RWPE2 (cell line): Measurements from ENCODE around the gene CIPC.

Experiments
- ATAC-seq: fragments of 200-7000 bp; cut with Tn5 transposase; 3 replicates; pipeline ENCODE4 v1.9.1; 2021; ENCODE audit warnings: low read depth
- DNase-seq: peaks from one replicate; pipeline ENCODE4 v3.0.0-alpha.2; 2020; ENCODE audit warnings: low spot score
- H3K27ac ChIP-seq: fragments of 450-650 bp; 2 replicates; pipeline ENCODE4 v1.5.1; 2017; ENCODE audit warnings: mild to moderate bottlenecking; ENCODE audit not compliant: poor library complexity, severe bottlenecking
- H3K27me3 ChIP-seq: fragments of 250-450 bp; sonication (Bioruptor Pico); 2 replicates; pipeline ENCODE4 v1.5.1; 2021; ENCODE audit warnings: mild to moderate bottlenecking, moderate library complexity; ENCODE audit not compliant: insufficient read depth, poor library complexity, severe bottlenecking
- H3K36me3 ChIP-seq: fragments of 250-450 bp; sonication (Bioruptor Pico); 2 replicates; pipeline ENCODE4 v1.5.1; 2020; ENCODE audit warnings: low read depth, mild to moderate bottlenecking, moderate library complexity
- H3K4me1 ChIP-seq: fragments of 250-450 bp; sonication (Bioruptor Pico); 2 replicates; pipeline ENCODE4 v1.5.1; 2021; ENCODE audit warnings: mild to moderate bottlenecking, moderate library complexity; ENCODE audit not compliant: insufficient read depth, poor library complexity, severe bottlenecking
- H3K4me3 ChIP-seq: fragments of 250-450 bp; sonication (Bioruptor Pico); 2 replicates; pipeline ENCODE4 v1.5.1; 2021; ENCODE audit warnings: mild to moderate bottlenecking, moderate library complexity; ENCODE audit not compliant: severe bottlenecking
- H3K9me3 ChIP-seq: fragments of 250-450 bp; sonication (Bioruptor Pico); 2 replicates; pipeline ENCODE4 v1.5.1; 2021; ENCODE audit warnings: mild to moderate bottlenecking, moderate library complexity; ENCODE audit not compliant: severe bottlenecking
- TF ChIP-seq, protein P1 (sequence below): fragments of 450-650 bp; IDR thresholded peaks from one replicate; pipeline ENCODE4 v1.5.1; 2017; ENCODE audit warnings: mild to moderate bottlenecking, moderate library complexity; ENCODE audit not compliant: poor library complexity, severe bottlenecking

Gene CIPC

DNA sequence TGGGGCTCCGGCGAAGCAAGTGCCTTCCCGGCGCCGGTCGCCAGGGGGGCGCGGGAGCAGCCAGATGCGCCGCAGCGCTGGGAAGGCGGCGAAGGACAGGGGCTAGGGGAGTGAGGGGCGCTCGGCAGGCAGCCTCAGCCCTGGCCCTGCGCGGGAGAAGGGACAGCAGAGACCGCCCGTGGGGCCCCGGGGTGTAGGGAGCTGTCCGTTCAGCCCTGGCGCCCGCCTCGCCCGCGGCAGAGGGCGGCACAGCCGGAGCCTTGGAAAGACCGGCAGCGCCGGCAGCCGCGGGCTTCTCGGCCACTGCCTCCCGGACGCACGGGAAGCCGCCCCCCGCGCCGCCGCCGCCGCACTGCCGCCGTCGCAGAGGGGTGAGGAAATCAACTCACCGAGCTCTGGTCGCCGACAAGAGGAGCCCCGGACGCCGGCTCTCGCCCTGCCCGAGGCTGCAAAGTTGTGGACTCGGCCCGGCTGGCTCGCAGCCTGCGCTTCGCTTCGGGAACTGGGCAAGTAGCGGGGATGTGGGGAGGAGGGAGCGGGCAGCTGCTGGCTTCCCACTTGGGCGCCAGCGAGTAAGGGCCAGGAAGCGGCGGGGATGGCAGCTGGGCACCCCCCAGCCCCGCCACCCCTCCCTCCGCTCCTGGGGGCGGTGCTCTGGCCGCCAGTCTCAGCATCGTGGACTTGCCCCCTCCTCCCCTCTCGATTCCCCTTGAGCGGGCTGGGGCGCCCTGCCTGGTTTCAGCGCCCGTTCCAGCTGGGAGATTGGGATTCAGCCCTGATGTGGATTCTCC, 43.4 kb downstream of the CIPC start, which contains the start of gene ZDHHC22:
TSS of gene ZDHHC22 (minus strand) at position 578 of the 791 bp plus-strand sequence. CDS start 2,053 bp downstream, outside the sequence.
- TF ChIP-seq, protein P1, sequence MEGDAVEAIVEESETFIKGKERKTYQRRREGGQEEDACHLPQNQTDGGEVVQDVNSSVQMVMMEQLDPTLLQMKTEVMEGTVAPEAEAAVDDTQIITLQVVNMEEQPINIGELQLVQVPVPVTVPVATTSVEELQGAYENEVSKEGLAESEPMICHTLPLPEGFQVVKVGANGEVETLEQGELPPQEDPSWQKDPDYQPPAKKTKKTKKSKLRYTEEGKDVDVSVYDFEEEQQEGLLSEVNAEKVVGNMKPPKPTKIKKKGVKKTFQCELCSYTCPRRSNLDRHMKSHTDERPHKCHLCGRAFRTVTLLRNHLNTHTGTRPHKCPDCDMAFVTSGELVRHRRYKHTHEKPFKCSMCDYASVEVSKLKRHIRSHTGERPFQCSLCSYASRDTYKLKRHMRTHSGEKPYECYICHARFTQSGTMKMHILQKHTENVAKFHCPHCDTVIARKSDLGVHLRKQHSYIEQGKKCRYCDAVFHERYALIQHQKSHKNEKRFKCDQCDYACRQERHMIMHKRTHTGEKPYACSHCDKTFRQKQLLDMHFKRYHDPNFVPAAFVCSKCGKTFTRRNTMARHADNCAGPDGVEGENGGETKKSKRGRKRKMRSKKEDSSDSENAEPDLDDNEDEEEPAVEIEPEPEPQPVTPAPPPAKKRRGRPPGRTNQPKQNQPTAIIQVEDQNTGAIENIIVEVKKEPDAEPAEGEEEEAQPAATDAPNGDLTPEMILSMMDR = peak; percentile 65
- peaks cover 91% of the 10 kb centered on the region for H3K27me3 ChIP-seq
- DNase-seq = no peak
- H3K9me3 ChIP-seq = no peaks in the 10 kb centered on the region
- H3K4me3 ChIP-seq = peak within 1 kb of the TSS; percentile 22
- no peaks in the 10 kb centered on the region for H3K36me3 ChIP-seq
- no peak within 1 kb of the TSS for H3K27ac ChIP-seq
- peak; percentile 66 for ATAC-seq
- peaks cover 5% of the 10 kb centered on the region for H3K4me1 ChIP-seq

DNA sequence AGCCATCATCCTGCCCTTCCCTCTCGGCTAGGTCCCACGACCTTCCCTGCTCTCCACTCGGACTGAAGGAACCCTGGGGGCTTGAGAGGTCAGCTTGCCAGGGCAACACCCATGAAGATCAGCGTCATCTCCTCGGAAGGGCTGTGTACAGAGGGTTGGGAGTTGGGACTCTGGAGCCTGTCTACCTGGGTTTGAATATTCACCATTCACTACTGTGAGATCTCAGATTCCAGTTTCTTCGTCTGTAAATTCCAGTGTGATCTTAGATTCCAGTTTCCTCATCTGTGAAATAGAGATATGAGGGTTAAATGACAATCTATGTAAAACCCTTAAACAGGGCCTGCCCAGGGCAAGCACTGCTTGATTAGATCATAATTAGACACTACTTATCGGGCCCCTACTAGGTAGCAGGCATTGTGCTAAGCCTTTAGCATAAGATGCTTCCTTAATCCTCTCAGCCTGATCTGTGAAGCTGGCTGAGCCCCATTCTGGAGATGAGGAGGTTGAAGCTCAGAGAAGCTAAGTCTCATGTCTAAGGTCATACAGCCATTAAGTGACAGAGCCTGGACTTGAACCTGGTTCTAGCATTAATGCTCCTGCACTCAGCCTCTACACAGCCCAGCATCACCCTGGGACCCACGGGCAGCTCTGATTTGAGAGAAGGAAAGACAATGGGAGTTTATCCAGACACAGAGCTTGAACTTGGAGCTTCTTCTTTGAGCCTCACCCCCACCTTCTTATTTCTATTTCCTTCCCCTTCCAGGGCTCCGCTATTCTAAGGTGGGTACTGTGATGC, 44.1 kb downstream of the CIPC start:
- Histone ChIP-seq H3K36me3 (no peaks in the 10 kb centered on the region), H3K4me1 (peaks cover 5% of the 10 kb centered on the region), H3K27ac (no peak overlapping the region), H3K27me3 (peaks cover 96% of the 10 kb centered on the region), H3K4me3 (no peak overlapping the region), H3K9me3 (no peaks in the 10 kb centered on the region)
- DNase-seq = no peak
- TF ChIP-seq, protein P1 = no peak
- no peak for ATAC-seq

DNA sequence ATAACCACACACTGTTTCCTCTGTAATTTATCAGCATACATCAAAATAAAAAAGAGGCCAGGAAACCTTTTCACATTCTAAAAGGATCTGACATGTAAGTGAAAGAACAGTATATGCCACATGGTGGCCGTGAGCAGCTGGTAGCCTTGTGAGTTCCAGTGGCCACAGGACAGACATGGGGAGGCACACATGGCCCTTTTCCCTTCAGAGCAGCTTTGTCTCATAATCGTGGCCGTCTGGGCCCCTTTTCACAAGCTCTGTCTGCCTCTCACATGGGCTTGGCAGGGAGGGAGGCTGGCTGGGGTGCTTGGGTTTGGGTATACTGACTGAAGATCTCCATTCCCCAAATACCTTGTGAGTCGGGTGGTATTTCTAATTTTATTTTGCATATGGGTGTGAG, 45.0 kb downstream of the CIPC start:
- Histone ChIP-seq H3K27me3 (peaks cover 94% of the 10 kb centered on the region), H3K9me3 (no peaks in the 10 kb centered on the region), H3K4me1 (peaks cover 5% of the 10 kb centered on the region), H3K27ac (no peak overlapping the region), H3K36me3 (no peaks in the 10 kb centered on the region), H3K4me3 (no peak overlapping the region)
- DNase-seq (no peak), ATAC-seq (no peak)
- TF ChIP-seq, protein P1 = no peak

DNA sequence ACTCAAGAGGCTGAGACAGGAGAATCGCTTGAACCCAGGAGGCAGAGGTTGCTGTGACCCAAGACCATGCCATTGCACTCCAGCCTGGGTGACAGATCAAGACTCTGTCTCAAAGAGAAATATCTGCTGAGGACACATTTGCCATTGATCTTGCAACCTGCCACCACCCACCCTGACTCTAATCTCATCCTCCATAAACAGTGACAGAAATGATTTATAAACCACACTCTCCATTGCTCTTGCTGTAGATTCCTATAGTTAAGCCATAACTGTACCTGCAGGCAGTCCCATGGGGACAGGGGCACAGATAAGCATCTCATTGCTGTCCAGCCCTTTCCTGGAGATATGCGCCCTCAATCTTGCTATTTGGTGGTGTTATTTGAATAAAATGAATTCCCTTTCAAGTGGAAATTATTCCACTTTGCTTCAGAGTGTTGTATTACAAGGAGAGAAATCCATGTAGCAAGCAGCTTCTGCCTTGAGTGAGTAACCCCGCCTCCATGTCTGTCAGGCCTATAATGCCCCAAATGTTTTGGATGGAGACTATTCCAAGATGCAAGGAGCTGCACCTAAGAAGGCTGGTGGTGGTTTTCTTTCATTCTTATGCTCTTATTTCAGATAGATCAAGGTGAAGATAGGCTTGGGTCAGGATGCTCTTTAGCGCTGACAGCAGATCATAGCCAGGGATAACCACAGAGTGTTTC, 46.5 kb downstream of the CIPC start:
- Histone ChIP-seq H3K27ac (no peak overlapping the region), H3K4me3 (no peak overlapping the region), H3K4me1 (peaks cover 5% of the 10 kb centered on the region), H3K36me3 (no peaks in the 10 kb centered on the region), H3K9me3 (no peaks in the 10 kb centered on the region), H3K27me3 (peaks cover 86% of the 10 kb centered on the region)
- TF ChIP-seq, protein P1 = no peak
- ATAC-seq (no peak), DNase-seq (no peak)
